SW 1271 (cell line): Measurements from ENCODE around the gene SLC32A1.

Source experiments
- DNase-seq, 2 experiments: peaks; one replicate each; lab custom pipeline; 2025; lab: John Stamatoyannopoulos, UW

Gene SLC32A1

GRCh38 chr20:38725148-38725901 lies 1.0 kb downstream of the SLC32A1 start:
- no peak for DNase-seq

- DNase-seq = no peak
These were observed 1.9 kb downstream of the SLC32A1 start for GRCh38 chr20:38725931-38726803.

GRCh38 chr20:38726804-38727606 lies 2.7 kb downstream of the SLC32A1 start:
- DNase-seq = no peak

GRCh38 chr20:38727607-38728190 lies 3.4 kb downstream of the SLC32A1 start:
- DNase-seq = no peak

GRCh38 chr20:38728191-38728781 lies 4.0 kb downstream of the SLC32A1 start:
- DNase-seq = no peak

- DNase-seq = no peak
These were observed 4.8 kb downstream of the SLC32A1 start for GRCh38 chr20:38728911-38729642.

- no peak for DNase-seq
These were observed 5.5 kb downstream of the SLC32A1 start for GRCh38 chr20:38729767-38730166.

- no peak for DNase-seq
These were observed 6.1 kb downstream of the SLC32A1 start for GRCh38 chr20:38730167-38730988.

GRCh38 chr20:38730989-38731737 lies 6.9 kb downstream of the SLC32A1 start:
- DNase-seq = peak; percentile 61 to 71

GRCh38 chr20:38731738-38732113 lies 7.4 kb downstream of the SLC32A1 start:
- DNase-seq = no peak

- DNase-seq = no peak
These were observed 8.7 kb downstream of the SLC32A1 start for GRCh38 chr20:38732981-38733380.

GRCh38 chr20:38735172-38735571 lies 10.9 kb downstream of the SLC32A1 start:
- no peak for DNase-seq

- no peak for DNase-seq
These were observed 13.6 kb downstream of the SLC32A1 start for GRCh38 chr20:38737887-38738286.

GRCh38 chr20:38745757-38746156 lies 21.5 kb downstream of the SLC32A1 start:
- no peak for DNase-seq

GRCh38 chr20:38747495-38748096 lies 23.3 kb downstream of the SLC32A1 start:
- DNase-seq = no peak

GRCh38 chr20:38748097-38748860 lies 24.0 kb downstream of the SLC32A1 start, which contains the start of gene ACTR5:
ACTR5 (plus strand) TSS chr20:38748460; CDS start chr20:38748479, 19 bp downstream.
- peak; percentile 96 to 98 for DNase-seq

- no peak for DNase-seq
These were observed 24.5 kb downstream of the SLC32A1 start for GRCh38 chr20:38748861-38749149.

- DNase-seq = peak in 1 of 2 experiments; percentile 72
These were observed 27.2 kb downstream of the SLC32A1 start for GRCh38 chr20:38751360-38751976.
